Epithelial cell of proximal tubule (primary cell): Measurements from ENCODE around the gene DUSP6. TPM values are rescaled to one million over a fixed set of nuclear protein-coding genes. Genes with fewer than 3 reads are reported as not detected.

Experiments
- DNase-seq: peaks from one replicate; pipeline ENCODE4 v3.0.0-alpha.2; 2011; ENCODE audit warnings: low read depth
- H3K4me3 ChIP-seq: 2 replicates; pipeline ENCODE4 v1.5.1; 2011; ENCODE audit warnings: low read depth, mild to moderate bottlenecking, low read length
- CTCF ChIP-seq: conservative IDR thresholded peaks from 2 replicates; pipeline ENCODE4 v1.5.1; 2012; ENCODE audit warnings: low read depth, mild to moderate bottlenecking, low read length
- total RNA-seq: library from RNA; depleted of rRNA; stranded (reverse); fragments of >200 nt; gene quantifications from 2 replicates; pipeline ENCODE4 v1.2.3, GENCODE V29; 2015

DUSP6 gene
- total RNA-seq, 1 donor from 2014 or later, result 41.1 TPM

- TF ChIP-seq CTCF, result no peak
- no peak overlapping the region for H3K4me3 ChIP-seq
- no peak for DNase-seq
These were observed 23.9 kb upstream of the DUSP6 start for GRCh38 chr12:89376202-89376529.

- no peak for DNase-seq
- no peak for TF ChIP-seq CTCF
- no peak overlapping the region for H3K4me3 ChIP-seq
These were observed 21.7 kb upstream of the DUSP6 start for GRCh38 chr12:89373763-89374572.

GRCh38 chr12:89372584-89373370, 20.5 kb upstream of the DUSP6 start:
- H3K4me3 ChIP-seq, result no peak overlapping the region
- DNase-seq, result no peak
- no peak for TF ChIP-seq CTCF

GRCh38 chr12:89370850-89371249, 18.5 kb upstream of the DUSP6 start:
- no peak overlapping the region for H3K4me3 ChIP-seq
- TF ChIP-seq CTCF, result no peak
- DNase-seq, result no peak

GRCh38 chr12:89370421-89370831, 18.1 kb upstream of the DUSP6 start:
- no peak overlapping the region for H3K4me3 ChIP-seq
- no peak for DNase-seq
- no peak for TF ChIP-seq CTCF

GRCh38 chr12:89369166-89369565, 16.9 kb upstream of the DUSP6 start:
- DNase-seq, result no peak
- no peak overlapping the region for H3K4me3 ChIP-seq
- no peak for TF ChIP-seq CTCF
